ENCODE results near the gene MB. TPM values are rescaled to one million over a fixed set of nuclear protein-coding genes. Genes with fewer than 3 reads are reported as not detected.
A peak's percentile ranks its signal among the peaks of the same experiment; 100 is the strongest.

Gene MB
- total and polyA plus RNA-seq, 2 donors (not counting 1 experiment from before 2014, with no cell fraction given) = not detected

DNA sequence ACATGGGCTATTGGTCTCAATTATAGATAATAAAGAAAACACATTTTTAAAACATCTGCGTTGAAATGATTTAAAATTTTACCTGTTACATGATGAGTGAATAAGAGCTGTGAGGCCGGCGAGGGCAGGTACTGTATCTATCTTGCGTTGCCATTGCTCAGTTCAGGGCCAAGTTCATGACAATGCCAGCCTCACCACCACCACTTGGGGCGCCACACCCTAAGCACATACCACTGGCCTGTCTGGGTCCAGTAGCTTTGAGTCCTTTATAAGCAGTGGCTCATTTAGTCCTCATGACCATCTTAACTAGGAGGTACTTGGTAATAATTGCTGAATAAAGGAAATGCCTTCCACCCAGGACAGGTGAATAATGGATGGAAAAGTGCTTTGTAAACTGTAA, 14.5 kb upstream of the MB start:
- Histone ChIP-seq H3K4me1 (ENCODE audit: control insufficient read depth in 2 of 2, insufficient read depth in 2 of 2, low read length in 2 of 2) (peaks cover 9 to 11% of the 10 kb centered on the region in 2 donors), H3K27ac (ENCODE audit: low read length in 2 of 2) (no peak overlapping the region), H2AFZ (ENCODE audit: insufficient read depth, low read depth, low read length, poor library complexity, severe bottlenecking) (no peak overlapping the region), H3K9ac (ENCODE audit: low read length) (no peak overlapping the region), H3K4me3 (ENCODE audit: control extremely low read depth in 1 of 5, extremely low read depth in 1 of 5, insufficient read depth in 1 of 5, low read depth in 2 of 5, low read length in 4 of 5) (no peak overlapping the region), H4K20me1 (ENCODE audit: control insufficient read depth, insufficient read depth, low read length, poor library complexity, severe bottlenecking) (no peaks in the 10 kb centered on the region), H3K27me3 (replicated peaks in 1 of 4; ENCODE audit: control extremely low read depth in 1 of 4, control insufficient read depth in 3 of 4, insufficient read depth in 4 of 4, low read length in 3 of 4) (peaks cover 0 to 25% (median 6%) of the 10 kb centered on the region in 4 experiments), H3K4me2 (replicated peaks; ENCODE audit: low read depth, low read length, poor library complexity, severe bottlenecking) (no peak overlapping the region), H3K36me3 (replicated peaks in 1 of 2; ENCODE audit: control extremely low read depth in 1 of 2, control insufficient read depth in 1 of 2, extremely low read depth in 1 of 2, insufficient read depth in 2 of 2, low read length in 1 of 2) (no peaks in the 10 kb centered on the region), H3K79me2 (ENCODE audit: control insufficient read depth, insufficient read depth, low read length) (no peaks in the 10 kb centered on the region), H3K9me3 (ENCODE audit: control extremely low read depth in 1 of 3, control insufficient read depth in 2 of 3, insufficient read depth in 1 of 3, low read length in 2 of 3) (peaks cover 0 to 3% (median 0%) of the 10 kb centered on the region in 3 donors)
- TF ChIP-seq, protein P1, sequence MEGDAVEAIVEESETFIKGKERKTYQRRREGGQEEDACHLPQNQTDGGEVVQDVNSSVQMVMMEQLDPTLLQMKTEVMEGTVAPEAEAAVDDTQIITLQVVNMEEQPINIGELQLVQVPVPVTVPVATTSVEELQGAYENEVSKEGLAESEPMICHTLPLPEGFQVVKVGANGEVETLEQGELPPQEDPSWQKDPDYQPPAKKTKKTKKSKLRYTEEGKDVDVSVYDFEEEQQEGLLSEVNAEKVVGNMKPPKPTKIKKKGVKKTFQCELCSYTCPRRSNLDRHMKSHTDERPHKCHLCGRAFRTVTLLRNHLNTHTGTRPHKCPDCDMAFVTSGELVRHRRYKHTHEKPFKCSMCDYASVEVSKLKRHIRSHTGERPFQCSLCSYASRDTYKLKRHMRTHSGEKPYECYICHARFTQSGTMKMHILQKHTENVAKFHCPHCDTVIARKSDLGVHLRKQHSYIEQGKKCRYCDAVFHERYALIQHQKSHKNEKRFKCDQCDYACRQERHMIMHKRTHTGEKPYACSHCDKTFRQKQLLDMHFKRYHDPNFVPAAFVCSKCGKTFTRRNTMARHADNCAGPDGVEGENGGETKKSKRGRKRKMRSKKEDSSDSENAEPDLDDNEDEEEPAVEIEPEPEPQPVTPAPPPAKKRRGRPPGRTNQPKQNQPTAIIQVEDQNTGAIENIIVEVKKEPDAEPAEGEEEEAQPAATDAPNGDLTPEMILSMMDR (IDR thresholded peaks at IDR 0.05) = peak; percentile 43
- no peak for TF ChIP-seq EZH2 (IDR thresholded peaks at IDR 0.05; ENCODE audit: borderline replicate concordance, insufficient read depth, low read depth, low read length, poor library complexity, severe bottlenecking)
- DNase-seq (no peak), ATAC-seq (ENCODE audit: low read depth) (no peak)
- peaks cover 37% of the 10 kb centered on the region for H3K27me3 Mint-ChIP-seq
- CTCF ChIA-PET = interaction anchor here (1.0 kb wide), 1 partner anchor 548 kb away, joined by 3 read pairs; no protein-coding TSS in a partner anchor
- H3K4me3 Mint-ChIP-seq = no peak overlapping the region
- no peaks in the 10 kb centered on the region for H3K9me3 Mint-ChIP-seq (ENCODE audit: insufficient read depth)
- intact Hi-C loops (cut with micrococcal nuclease) = no loop called here
- no peak overlapping the region for H3K27ac Mint-ChIP-seq
- 85% methylated on average over 4 of the region's 5 CpGs for WGBS (ENCODE audit: insufficient coverage)
- POLR2A ChIA-PET = no interaction called here
- H3K4me1 Mint-ChIP-seq = peaks cover 11% of the 10 kb centered on the region

DNA sequence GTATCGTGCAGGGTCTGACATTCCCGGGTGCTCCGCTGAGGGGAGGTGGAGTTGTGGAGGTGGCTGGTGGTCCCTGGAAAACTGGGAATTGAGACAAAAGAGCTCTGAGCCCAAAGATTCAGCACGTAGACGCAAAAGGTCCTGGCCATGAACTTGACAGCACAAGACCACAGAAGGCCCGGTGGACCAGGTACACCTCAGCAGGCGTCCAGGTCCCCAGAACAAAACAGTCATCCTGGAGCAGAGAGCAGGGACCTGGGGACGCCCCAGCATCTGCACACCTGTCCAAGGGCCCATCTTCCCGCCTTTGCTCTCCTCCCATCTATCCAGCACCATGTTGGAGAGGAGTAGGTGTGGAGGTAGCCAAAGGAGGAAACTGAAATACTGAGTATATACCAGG, 13.8 kb upstream of the MB start:
- Histone ChIP-seq H3K27ac (ENCODE audit: low read length in 2 of 2) (no peak overlapping the region), H2AFZ (ENCODE audit: insufficient read depth, low read depth, low read length, poor library complexity, severe bottlenecking) (no peak overlapping the region), H3K9me3 (ENCODE audit: control extremely low read depth in 1 of 3, control insufficient read depth in 2 of 3, insufficient read depth in 1 of 3, low read length in 2 of 3) (peaks cover 0 to 3% (median 0%) of the 10 kb centered on the region in 3 donors), H3K36me3 (replicated peaks in 1 of 2; ENCODE audit: control extremely low read depth in 1 of 2, control insufficient read depth in 1 of 2, extremely low read depth in 1 of 2, insufficient read depth in 2 of 2, low read length in 1 of 2) (no peaks in the 10 kb centered on the region), H3K4me3 (ENCODE audit: control extremely low read depth in 1 of 5, extremely low read depth in 1 of 5, insufficient read depth in 1 of 5, low read depth in 2 of 5, low read length in 4 of 5) (no peak overlapping the region), H4K20me1 (ENCODE audit: control insufficient read depth, insufficient read depth, low read length, poor library complexity, severe bottlenecking) (no peaks in the 10 kb centered on the region), H3K27me3 (replicated peaks in 1 of 4; ENCODE audit: control extremely low read depth in 1 of 4, control insufficient read depth in 3 of 4, insufficient read depth in 4 of 4, low read length in 3 of 4) (peaks cover 0 to 28% (median 11%) of the 10 kb centered on the region in 4 experiments), H3K9ac (ENCODE audit: low read length) (no peak overlapping the region), H3K4me1 (ENCODE audit: control insufficient read depth in 2 of 2, insufficient read depth in 2 of 2, low read length in 2 of 2) (peaks cover 9 to 11% of the 10 kb centered on the region in 2 donors), H3K79me2 (ENCODE audit: control insufficient read depth, insufficient read depth, low read length) (no peaks in the 10 kb centered on the region), H3K4me2 (replicated peaks; ENCODE audit: low read depth, low read length, poor library complexity, severe bottlenecking) (no peak overlapping the region)
- intact Hi-C loops (cut with micrococcal nuclease) = no loop called here
- DNase-seq (no peak), ATAC-seq (ENCODE audit: low read depth) (no peak)
- ChIA-PET CTCF (no interaction called here), POLR2A (no interaction called here)
- no peak overlapping the region for H3K4me3 Mint-ChIP-seq
- H3K27me3 Mint-ChIP-seq = peaks cover 44% of the 10 kb centered on the region
- TF ChIP-seq, protein P1 (IDR thresholded peaks at IDR 0.05) = no peak
- TF ChIP-seq EZH2 (IDR thresholded peaks at IDR 0.05; ENCODE audit: borderline replicate concordance, insufficient read depth, low read depth, low read length, poor library complexity, severe bottlenecking) = no peak
- H3K4me1 Mint-ChIP-seq = peaks cover 11% of the 10 kb centered on the region
- no peak overlapping the region for H3K27ac Mint-ChIP-seq
- 95% methylated on average over 7 of the region's 9 CpGs for WGBS (ENCODE audit: insufficient coverage)
- no peaks in the 10 kb centered on the region for H3K9me3 Mint-ChIP-seq (ENCODE audit: insufficient read depth)
